Pancreas (tissue), 10 donors: ENCODE data around the gene SGSM1. TPM values are rescaled to one million over a fixed set of nuclear protein-coding genes. Genes with fewer than 3 reads are reported as not detected.

Source experiments
- ATAC-seq, 4 donors: fragments of 200-7000 bp; cut with Tn5 transposase; one replicate each; pipeline versions ENCODE4 v1.8.0 to v1.9.1; 2020; ENCODE audit warnings: mild to moderate bottlenecking in 4 of 4, moderate library complexity in 4 of 4
- DNase-seq, 6 donors: peaks; one replicate each; pipeline ENCODE4 v3.0.0-alpha.2; 2020
- FAIRE-seq: peaks from 2 replicates; lab custom pipeline; 2012; peaks lifted over from hg19 to GRCh38; lab: Jason Lieb, UNC
- H3K27ac ChIP-seq, 4 donors: fragments of 200-600 bp; sonication (generic); 1 replicate in 3 of 4; 2 replicates in 1 of 4; pipeline versions ENCODE4 v1.5.0 to v1.8.0; 2020
- H3K27me3 ChIP-seq, 4 donors: fragments of 200-600 bp; one replicate each; pipeline ENCODE4 v1.8.0; 2021
- H3K36me3 ChIP-seq, 3 donors: fragments of 200-600 bp; sonication (generic) in 1 of 3; one replicate each; pipeline versions ENCODE4 v1.5.0 to v1.8.0; 2020 to 2021
- H3K4me1 ChIP-seq, 3 donors: fragments of 200-600 bp; one replicate each; pipeline ENCODE4 v1.8.0; 2021
- H3K4me3 ChIP-seq, 4 donors: fragments of 200-600 bp; sonication (generic) in 2 of 4; one replicate each; pipeline versions ENCODE4 v1.5.0 to v1.8.0; 2020 to 2021
- H3K9me3 ChIP-seq, 4 donors: fragments of 200-600 bp; one replicate each; pipeline ENCODE4 v1.8.0; 2021
- WGBS, 2 donors: extraction: QIAGEN DNeasy Blood & Tissue Kit; methylation state at CpG; one replicate each; pipeline ENCODE4 v1.1.7; 2013; 5-methylcytosine and 5-hydroxymethylcytosine counted together
- intact Hi-C, 3 donors: fragments of 100-400 bp; cut with DNase I; formaldehyde crosslinking; loops; one replicate each; pipeline versions ENCODE4 v1.11.1 to v1.14.2; 2022
- polyA plus RNA-seq, 2 donors: library from polyadenylated mRNA; stranded (reverse); fragments of 200-250 nt; gene quantifications; one replicate each; pipeline ENCODE4 v1.2.3, GENCODE V29; 2013
- total RNA-seq, 6 donors: library from RNA; stranded (reverse); fragmentation: NEBNext Ultra II Directional in 4 of 6; extraction: Animal tissue kit (Norgen Biotek cat#: 25700) in 4 of 6; gene quantifications; one replicate each; pipeline versions ENCODE4 v1.2.1 to v1.2.4, GENCODE V29; 2021 to 2023
- TF ChIP-seq, protein P1 (sequence below), 4 donors: fragments of 200-600 bp; sonication (generic) in 3 of 4; IDR thresholded peaks; one replicate each; pipeline versions ENCODE4 v1.5.0 to v1.8.0; 2021; ENCODE audit warnings: antibody characterized with exemption in 4 of 4
- donor health status: healthy with polysubstance abuse.
- donor health status: DM: no; HTN: no; CAD: no; lungs with moderate emphysema.
- donor health status: DM: no; HTN: no; CAD: no.
- donor health status: control.
- donor health status: control.
- donor health status: Bipolar disorder and iron deficiency.
- donor health status: DM: yes; HTN: yes; CAD: no.
- donor health status: DM: no; HTN: no; CAD: no.
- donor health status: DM: no; HTN: no; CAD: no.
- donor health status: DM: yes; HTN: yes; CAD: no.

Gene SGSM1
- total and polyA plus RNA-seq, 8 donors = 1.6 to 5.1 (median 2.5) TPM

- no peak overlapping the region for H3K4me3 ChIP-seq
- no peaks in the 10 kb centered on the region for H3K27me3 ChIP-seq
- FAIRE-seq = no peak
- peak overlapping the region; percentile 2 to 77 (median 49) for H3K27ac ChIP-seq
- intact Hi-C loops = no loop called here
- H3K36me3 ChIP-seq = no peaks in the 10 kb centered on the region
- TF ChIP-seq, protein P1, sequence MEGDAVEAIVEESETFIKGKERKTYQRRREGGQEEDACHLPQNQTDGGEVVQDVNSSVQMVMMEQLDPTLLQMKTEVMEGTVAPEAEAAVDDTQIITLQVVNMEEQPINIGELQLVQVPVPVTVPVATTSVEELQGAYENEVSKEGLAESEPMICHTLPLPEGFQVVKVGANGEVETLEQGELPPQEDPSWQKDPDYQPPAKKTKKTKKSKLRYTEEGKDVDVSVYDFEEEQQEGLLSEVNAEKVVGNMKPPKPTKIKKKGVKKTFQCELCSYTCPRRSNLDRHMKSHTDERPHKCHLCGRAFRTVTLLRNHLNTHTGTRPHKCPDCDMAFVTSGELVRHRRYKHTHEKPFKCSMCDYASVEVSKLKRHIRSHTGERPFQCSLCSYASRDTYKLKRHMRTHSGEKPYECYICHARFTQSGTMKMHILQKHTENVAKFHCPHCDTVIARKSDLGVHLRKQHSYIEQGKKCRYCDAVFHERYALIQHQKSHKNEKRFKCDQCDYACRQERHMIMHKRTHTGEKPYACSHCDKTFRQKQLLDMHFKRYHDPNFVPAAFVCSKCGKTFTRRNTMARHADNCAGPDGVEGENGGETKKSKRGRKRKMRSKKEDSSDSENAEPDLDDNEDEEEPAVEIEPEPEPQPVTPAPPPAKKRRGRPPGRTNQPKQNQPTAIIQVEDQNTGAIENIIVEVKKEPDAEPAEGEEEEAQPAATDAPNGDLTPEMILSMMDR (IDR thresholded peaks at IDR 0.05) = no peak
- no peaks in the 10 kb centered on the region for H3K9me3 ChIP-seq
- peak; percentile 69 to 88 (median 74) for DNase-seq
- peaks cover 17 to 47% (median 34%) of the 10 kb centered on the region in 3 donors for H3K4me1 ChIP-seq
- peak; percentile 24 to 42 (median 32) for ATAC-seq
- 48 to 52% methylated on average over 13 of the region's 13 CpGs for WGBS, 2 donors
These were observed 142.6 kb downstream of the SGSM1 start for GRCh38 chr22:24948356-24949202.

GRCh38 chr22:24950272-24950902 lies 144.4 kb downstream of the SGSM1 start:
- no peaks in the 10 kb centered on the region for H3K36me3 ChIP-seq
- TF ChIP-seq, protein P1 (IDR thresholded peaks at IDR 0.05) = no peak
- no peak for ATAC-seq
- H3K27me3 ChIP-seq = no peaks in the 10 kb centered on the region
- H3K4me3 ChIP-seq = no peak overlapping the region
- H3K9me3 ChIP-seq = no peaks in the 10 kb centered on the region
- intact Hi-C loops = loop anchor here in 2 of 3 donors (5.0 kb wide), 2 partner anchors 97 to 102 kb away; no protein-coding TSS in a partner anchor
- H3K27ac ChIP-seq = peak overlapping the region in 1 of 4 donors; percentile 37
- no peak for FAIRE-seq
- no peak for DNase-seq
- peaks cover 12 to 48% (median 33%) of the 10 kb centered on the region in 3 donors for H3K4me1 ChIP-seq
- WGBS, 2 donors = 56% methylated on average over 7 of the region's 7 CpGs

GRCh38 chr22:24951942-24952836 lies 146.2 kb downstream of the SGSM1 start, which contains the start of gene KIAA1671:
Gene KIAA1671 (plus strand): TSS chr22:24952716. CDS start chr22:25028000, 75,284 bp downstream.
- WGBS, 2 donors = 2 to 3% methylated on average over 64 to 71 of the region's 71 CpGs
- Histone ChIP-seq H3K27me3 (no peaks in the 10 kb centered on the region), H3K4me3 (peak within 1 kb of the TSS; percentile 53 to 70 (median 68)), H3K4me1 (peaks cover 12 to 35% (median 26%) of the 10 kb centered on the region in 3 donors), H3K36me3 (no peaks in the 10 kb centered on the region), H3K27ac (peak within 1 kb of the TSS; percentile 57 to 89 (median 82)), H3K9me3 (no peaks in the 10 kb centered on the region)
- intact Hi-C loops = loop anchor here in 2 of 3 donors (5.0 kb wide), 2 partner anchors 95 to 100 kb away; no protein-coding TSS in a partner anchor
- FAIRE-seq (no peak), DNase-seq (peak; percentile 83 to 97 (median 94)), ATAC-seq (peak; percentile 85 to 93 (median 90))
- TF ChIP-seq, protein P1 (IDR thresholded peaks at IDR 0.05) = peak; percentile 55 to 98 (median 90)

DNA sequence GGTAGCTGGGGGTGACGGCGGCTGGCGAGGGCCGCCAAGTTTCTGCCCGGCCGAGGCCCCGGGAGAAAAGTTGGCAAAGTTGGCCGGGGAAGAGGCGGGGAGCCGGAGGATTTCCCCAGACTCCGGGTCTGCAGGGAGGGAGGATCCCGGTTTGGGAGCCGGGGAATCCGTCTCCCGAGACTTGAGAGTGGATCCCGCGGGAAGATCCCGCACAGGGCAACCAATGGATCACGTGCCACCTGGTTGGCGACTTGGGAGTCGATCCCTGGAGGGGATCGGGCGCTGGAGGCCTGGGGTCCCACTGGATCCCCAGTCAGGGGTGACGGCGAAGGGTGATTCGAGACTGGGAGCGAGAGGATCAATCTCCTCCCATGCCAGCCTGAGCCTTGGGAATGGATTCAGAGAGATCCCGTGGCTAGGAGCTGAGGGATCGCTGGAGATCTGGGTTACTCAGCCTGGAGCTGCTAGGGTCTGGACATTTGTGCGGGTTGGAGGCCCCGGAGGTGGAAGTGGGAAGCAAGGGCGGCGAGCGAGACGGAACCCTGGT lies 146.9 kb downstream of the SGSM1 start:
- peak in 2 of 6 donors; percentile 64 to 87 for DNase-seq
- ATAC-seq = peak; percentile 26 to 49 (median 42)
- H3K9me3 ChIP-seq = no peaks in the 10 kb centered on the region
- H3K4me1 ChIP-seq = peaks cover 10 to 29% (median 20%) of the 10 kb centered on the region in 3 donors
- no peaks in the 10 kb centered on the region for H3K27me3 ChIP-seq
- peak overlapping the region; percentile 53 to 70 (median 68) for H3K4me3 ChIP-seq
- WGBS, 2 donors = 0% methylated on average over 31 to 35 of the region's 35 CpGs
- intact Hi-C loops = loop anchor here in 2 of 3 donors (5.0 kb wide), 2 partner anchors 94 to 99 kb away; no protein-coding TSS in a partner anchor
- peak overlapping the region; percentile 57 to 89 (median 82) for H3K27ac ChIP-seq
- TF ChIP-seq, protein P1 (IDR thresholded peaks at IDR 0.05) = no peak
- FAIRE-seq = no peak
- no peaks in the 10 kb centered on the region for H3K36me3 ChIP-seq
